Kidney capillary endothelial cell (primary cell): Measurements from ENCODE around the gene PCDHGA1.
A peak's percentile ranks its signal among the peaks of the same experiment; 100 is the strongest.
"Not testable (repeated sequence)": the region's sequence is repeated elsewhere in the genome, so short reads cannot be mapped to it uniquely, and the experiment has no call there.

Source experiments
- DNase-seq: peaks from one replicate; pipeline ENCODE4 v3.0.0-alpha.2; 2018; ENCODE audit warnings: low spot score

The PCDHGA1 gene

GRCh38 chr5:141330299-141331080, at the start of gene PCDHGA1:
Gene PCDHGA1, plus strand, starts transcription at chr5:141330514.
- DNase-seq = no peak

DNA sequence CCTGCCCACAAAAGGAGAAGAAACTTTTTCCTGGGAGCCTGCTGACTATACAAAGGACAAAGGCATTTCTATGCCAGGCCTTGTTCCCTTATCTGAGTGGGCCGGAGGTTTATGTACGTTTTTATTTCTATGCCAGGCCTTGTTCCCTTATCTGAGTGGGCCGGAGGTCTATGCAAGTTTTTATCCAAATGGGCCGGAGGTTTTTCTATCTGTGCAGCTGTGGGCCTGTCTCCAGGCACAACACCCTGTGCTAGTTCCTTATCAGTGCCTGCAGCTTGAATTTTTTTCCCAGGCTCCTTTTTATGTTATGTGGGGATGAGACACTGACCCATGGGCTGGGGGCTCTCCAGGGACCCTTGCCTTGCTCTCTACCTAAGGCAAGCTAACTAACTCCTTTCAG, 31.9 kb upstream of the PCDHGA1 start:
- DNase-seq = no peak

- no peak for DNase-seq
Observed at GRCh38 chr5:141303756-141304155, 26.6 kb upstream of the PCDHGA1 start, which contains the start of gene SLC25A2. Gene SLC25A2, minus strand, starts transcription at chr5:141304049. Its CDS starts 184 bp downstream, at chr5:141303865.

DNA sequence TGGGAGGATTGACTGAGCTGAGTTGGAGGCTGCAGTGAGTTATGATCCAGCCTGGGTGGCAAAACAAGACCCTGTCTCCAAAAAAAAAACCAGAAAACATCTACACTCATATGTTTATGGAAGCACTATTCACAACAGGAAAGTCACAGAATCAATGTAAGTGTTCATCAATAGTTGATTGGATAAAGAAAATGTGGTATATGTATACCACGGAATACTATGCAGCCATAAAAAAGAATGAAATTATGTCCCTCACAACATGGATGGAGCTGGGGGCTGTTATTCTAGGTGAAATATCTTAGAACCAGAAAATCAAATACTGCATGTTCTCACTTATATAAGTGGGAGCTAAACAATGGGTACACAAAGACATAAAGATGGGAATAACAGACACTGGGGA, 23.7 kb upstream of the PCDHGA1 start:
- DNase-seq = no peak

GRCh38 chr5:141313711-141314110, 16.6 kb upstream of the PCDHGA1 start:
- no peak for DNase-seq

GRCh38 chr5:141316963-141317362, 13.4 kb upstream of the PCDHGA1 start:
- not testable (repeated sequence) for DNase-seq

DNA sequence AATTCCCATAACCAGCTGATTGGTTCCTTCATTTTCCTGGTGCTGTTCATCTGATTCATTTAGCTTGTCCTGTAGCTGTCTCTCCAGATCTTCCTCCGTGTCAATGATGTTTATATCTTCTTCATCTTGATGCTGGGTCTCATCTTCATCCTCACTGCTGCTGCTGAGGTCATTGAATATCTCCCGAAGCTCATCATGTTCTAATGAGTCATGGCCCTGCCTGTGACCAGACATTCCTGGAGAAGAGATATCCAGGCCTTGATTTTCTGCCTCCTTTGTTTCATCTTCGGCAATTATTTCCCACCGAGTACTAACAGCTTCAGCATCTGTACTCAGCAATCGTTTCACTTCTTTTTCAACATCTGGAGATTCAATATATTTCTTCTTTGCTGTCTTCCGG, 11.1 kb upstream of the PCDHGA1 start:
- no peak for DNase-seq

- DNase-seq = no peak
Observed at GRCh38 chr5:141319699-141320098, 10.6 kb upstream of the PCDHGA1 start.

DNA sequence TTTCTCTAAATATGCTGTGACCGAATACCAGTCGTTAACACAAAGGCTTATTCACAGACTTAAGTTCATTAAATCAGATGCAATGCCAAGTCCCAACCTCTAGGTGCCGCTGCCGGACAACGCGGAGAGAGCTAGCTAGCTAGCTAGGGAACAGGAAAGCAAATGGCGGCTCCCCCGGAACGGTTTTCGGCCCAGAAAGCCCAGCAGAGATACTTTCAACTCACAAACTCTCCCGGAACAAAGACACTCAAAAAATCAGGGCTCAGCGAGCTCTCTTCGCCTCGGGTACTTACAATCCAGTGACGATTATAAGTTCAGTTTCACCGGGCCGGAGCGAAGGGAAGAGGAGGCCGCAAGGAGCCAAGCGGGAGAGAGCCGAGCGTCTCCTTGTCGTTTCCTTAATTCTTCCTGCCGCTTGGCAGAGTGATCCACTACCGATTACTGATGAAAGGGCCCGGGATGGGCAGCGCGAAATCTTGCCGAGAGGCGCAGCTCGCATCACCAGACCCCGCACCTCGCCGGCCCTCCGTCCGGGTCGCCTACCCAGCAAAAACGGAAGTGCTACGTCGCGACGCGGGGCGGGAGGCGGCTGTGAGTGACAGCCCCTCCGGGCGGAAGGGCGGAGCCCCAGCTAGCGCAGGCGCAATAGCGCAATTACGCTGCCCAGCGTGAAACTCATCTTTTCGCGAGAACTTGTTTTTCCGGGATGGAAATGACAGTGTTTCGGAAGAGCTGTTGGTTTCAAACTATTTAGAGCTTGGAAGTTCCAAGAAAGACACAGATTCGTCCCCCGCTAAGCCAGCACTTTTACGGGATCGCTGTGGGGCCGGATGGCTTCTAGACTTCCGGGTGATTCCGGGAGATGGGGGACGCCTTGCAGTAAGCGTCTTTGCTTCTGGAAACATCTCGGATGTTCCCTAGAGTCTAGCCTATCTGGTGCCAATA, 9.8 kb upstream of the PCDHGA1 start, which contains the start of gene TAF7:
Gene TAF7 (minus strand): TSS at position 560 of the 945 bp plus-strand sequence. CDS start 740 bp downstream, outside the sequence.
- DNase-seq = peak; percentile 91

DNA sequence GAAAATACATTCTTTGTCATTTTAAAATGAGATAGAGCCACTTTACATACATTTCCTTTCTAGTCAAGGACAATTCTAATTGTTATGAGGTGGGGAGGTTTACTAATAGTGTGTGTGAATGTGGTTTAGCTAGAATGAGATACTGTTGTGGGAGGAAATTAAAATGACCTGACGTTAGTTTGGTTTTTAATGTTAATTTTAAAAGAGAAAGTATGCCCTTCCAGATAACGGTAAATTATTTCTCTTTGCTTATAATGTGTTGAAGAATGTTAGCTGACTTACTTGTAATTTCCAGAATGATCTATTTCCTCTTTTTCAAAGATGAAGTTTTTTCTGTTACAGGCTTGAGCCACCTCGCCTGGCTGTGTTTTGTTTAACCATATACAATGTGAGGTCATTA, 8.1 kb upstream of the PCDHGA1 start:
- DNase-seq = no peak

DNA sequence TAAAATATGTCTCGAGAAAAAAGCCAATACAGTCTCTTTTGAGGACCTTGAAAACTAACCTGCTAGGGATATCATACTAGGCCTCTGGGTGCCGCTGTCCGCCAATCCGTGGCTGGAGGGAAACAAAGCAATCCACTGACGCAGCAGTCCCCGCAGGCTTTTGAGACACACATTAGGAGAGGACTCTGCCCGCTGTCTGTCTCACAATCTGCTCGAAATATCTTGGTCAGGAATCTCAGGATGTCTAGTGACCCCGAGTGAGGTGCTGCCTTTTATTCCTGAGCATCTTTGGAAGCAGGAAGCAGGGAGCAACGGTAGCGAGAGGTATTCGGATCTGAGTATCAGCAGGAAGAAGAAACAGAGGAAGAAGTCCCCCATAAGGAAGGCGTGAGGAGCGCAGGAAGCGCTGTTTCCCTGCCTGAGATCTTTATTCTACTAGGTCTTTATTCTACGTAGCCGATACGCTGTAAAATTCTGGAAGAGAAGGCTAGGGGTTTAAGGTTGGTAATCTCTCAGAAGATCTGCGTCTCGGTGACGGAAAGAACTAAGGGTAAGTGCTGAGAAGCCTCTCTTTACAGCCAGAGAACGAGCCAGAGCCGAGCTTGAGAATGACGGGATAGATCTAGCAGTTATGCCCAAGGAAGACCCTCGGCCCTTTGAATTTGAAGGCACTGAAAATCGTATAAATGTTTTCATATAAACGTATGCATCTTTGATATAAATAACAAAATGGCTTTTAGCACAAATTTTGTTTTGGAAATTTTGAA, 4.0 kb upstream of the PCDHGA1 start:
- peak; percentile 44 for DNase-seq

DNA sequence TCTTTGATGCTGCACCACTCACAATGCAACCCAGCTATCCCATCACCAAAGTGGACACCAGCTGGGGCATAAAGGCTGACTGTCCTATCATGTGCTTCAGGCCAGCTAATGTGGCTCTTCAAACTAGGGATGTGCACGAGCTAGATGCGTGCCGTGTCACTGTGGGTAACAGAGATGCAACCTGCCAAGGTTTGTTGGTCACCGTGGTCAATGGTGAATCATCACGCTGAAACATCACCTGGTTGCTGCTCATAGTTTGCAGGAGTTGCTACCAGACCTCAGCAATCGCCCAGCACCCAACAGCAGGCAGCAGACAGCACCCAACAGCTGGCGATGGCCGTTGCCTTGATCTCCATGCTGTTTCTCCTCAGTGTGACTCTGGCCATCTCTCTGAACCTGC, 2.1 kb upstream of the PCDHGA1 start:
- no peak for DNase-seq

- DNase-seq = not testable (repeated sequence)
Observed at GRCh38 chr5:141332571-141332970, 2.3 kb downstream of the PCDHGA1 start.

GRCh38 chr5:141338538-141339306, 8.4 kb downstream of the PCDHGA1 start, which contains the start of gene PCDHGA2:
Gene PCDHGA2, plus strand, starts transcription at chr5:141338760.
- DNase-seq = no peak

DNA sequence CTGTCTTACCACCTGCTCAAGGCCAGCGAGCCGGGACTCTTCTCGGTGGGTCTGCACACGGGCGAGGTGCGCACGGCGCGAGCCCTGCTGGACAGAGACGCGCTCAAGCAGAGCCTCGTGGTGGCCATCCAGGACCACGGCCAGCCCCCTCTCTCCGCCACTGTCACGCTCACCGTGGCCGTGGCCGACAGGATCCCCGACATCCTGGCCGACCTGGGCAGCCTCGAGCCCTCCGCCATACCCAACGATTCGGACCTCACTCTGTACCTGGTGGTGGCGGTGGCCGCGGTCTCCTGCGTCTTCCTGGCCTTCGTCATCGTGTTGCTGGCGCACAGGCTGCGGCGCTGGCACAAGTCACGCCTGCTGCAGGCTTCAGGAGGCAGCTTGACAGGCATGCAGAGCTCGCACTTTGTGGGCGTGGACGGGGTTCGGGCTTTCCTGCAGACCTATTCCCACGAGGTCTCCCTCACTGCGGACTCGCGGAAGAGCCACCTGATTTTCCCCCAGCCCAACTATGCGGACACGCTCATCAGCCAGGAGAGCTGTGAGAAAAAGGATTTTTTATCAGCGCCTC, 10.6 kb downstream of the PCDHGA1 start:
- not testable (repeated sequence) for DNase-seq

GRCh38 chr5:141342773-141343172, 12.5 kb downstream of the PCDHGA1 start:
- DNase-seq = no peak

- DNase-seq = peak; percentile 36
Observed at GRCh38 chr5:141343242-141343952, 13.1 kb downstream of the PCDHGA1 start, which contains the start of gene PCDHGA3. Gene PCDHGA3, plus strand, starts transcription at chr5:141343829. Its CDS starts 205 bp downstream, at chr5:141344034.

DNA sequence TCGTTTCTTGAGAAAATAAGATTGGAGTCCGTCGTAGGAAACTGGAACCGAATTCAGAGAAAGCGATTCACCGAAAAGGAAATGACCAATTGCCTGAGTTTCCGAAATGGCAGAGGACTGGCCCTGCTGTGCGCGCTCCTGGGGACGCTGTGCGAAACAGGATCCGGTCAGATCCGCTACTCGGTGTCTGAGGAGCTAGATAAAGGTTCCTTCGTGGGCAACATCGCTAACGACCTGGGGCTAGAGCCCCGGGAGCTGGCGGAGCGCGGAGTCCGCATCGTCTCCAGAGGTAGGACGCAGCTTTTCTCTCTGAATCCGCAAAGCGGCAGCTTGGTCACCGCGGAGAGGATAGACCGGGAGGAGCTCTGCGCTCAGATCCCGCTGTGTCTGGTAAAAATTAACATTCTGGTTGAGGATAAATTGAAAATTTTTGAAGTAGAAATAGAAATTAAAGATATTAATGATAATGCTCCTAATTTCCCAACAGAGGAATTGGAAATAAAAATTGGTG, 13.7 kb downstream of the PCDHGA1 start:
- DNase-seq = no peak

- DNase-seq = no peak
Observed at GRCh38 chr5:141345327-141345726, 15.0 kb downstream of the PCDHGA1 start.

- DNase-seq = not testable (repeated sequence)
Observed at GRCh38 chr5:141346017-141346416, 15.7 kb downstream of the PCDHGA1 start.
